DMS 273 (cell line): ENCODE data around the gene SIGLEC6.

Source experiments
- DNase-seq: peaks from one replicate; lab custom pipeline; 2025; ENCODE audit not compliant: unreplicated experiment; lab: John Stamatoyannopoulos, UW

Gene SIGLEC6

GRCh38 chr19:51531349-51532315 lies at the start of gene SIGLEC6:
Gene SIGLEC6, minus strand, starts transcription at chr19:51531670. Its CDS starts 22 bp downstream, at chr19:51531648.
- DNase-seq = no peak

DNA sequence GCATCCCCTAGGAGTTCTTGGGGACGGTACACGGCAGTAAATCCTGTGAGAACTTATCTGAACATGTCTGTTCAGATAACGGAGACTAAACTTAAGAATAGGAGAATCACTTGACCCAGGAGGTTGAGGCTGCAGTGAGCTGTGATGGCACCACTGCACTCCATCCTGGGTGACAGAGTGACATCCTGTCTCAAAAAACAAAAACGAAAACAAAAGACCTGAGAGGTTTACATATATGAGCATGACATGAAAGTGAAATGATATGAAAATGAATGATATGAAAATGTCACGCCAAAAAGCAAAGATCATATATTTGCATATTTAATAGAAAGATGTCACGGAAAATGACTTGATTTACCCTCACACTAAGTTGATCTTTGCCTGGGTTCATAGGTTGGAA lies 45.4 kb upstream of the SIGLEC6 start:
- DNase-seq = no peak

DNA sequence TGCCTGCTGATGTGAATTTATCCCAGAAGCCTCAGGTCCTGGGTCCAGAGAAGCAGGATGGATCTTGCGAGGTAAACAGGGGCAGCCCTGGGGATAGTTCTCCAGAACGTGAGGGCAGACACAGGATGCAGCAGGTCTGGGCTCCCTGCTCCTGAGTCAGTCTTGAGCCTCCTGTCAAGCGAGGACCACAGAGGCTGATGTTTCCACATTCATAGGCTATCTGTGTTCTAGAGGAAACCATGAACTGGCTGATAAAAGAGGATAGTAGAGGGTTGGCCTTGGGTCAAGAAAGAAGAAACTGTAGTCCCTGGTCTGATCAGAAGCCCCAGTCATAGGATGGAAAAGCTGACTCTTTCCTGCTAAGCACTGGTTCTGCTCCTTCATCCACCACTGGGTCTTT lies 41.9 kb upstream of the SIGLEC6 start:
- DNase-seq = no peak

DNA sequence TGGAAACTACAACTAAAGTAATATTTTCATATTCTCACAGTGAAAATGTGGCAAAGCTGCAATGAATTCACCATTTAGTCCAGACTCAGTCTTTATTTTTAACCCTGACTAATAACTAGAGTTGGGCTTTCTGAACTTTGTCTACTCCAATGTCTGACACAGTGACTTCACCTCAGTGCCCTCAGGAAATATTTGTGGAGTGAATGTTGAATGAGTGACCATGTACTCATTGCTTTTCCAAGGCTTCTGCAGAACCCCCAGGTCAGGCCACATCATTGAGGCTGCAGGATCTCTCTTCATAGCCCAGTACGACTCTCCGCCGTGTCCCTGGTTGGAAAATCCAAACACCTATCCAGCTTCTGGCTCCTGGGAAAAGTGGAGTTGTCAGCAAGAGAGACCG lies 41.4 kb upstream of the SIGLEC6 start:
- no peak for DNase-seq

GRCh38 chr19:51572410-51572809 lies 40.9 kb upstream of the SIGLEC6 start:
- DNase-seq = no peak

GRCh38 chr19:51571599-51571998 lies 40.1 kb upstream of the SIGLEC6 start:
- DNase-seq = peak; percentile 24

- peak; percentile 98 for DNase-seq
Observed at GRCh38 chr19:51570962-51571575, 39.6 kb upstream of the SIGLEC6 start, which contains the start of gene ZNF175. Gene ZNF175, plus strand, starts transcription at chr19:51571283. Its CDS starts 2,047 bp downstream, at chr19:51573330.

DNA sequence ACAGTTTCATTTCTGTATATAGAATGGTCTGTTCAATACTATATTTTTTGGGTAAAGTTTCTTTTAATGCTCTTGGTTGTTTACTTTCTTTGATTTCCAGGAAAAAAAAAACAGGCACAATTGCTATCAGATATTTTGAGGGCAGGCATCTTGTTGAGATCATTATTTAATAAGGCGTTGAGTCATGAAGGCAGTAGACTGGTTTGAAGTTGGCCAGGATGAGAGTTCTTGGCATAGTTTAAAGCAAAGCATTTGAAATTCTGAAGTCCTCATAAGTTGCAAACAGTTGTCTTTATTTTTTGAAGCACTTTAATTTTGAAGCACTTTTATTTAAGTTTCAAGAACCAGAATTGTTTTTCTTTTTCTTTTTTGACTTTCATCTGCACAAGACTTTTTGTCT lies 37.0 kb upstream of the SIGLEC6 start:
- DNase-seq = no peak

GRCh38 chr19:51567583-51567982 lies 36.1 kb upstream of the SIGLEC6 start:
- DNase-seq = no peak

DNA sequence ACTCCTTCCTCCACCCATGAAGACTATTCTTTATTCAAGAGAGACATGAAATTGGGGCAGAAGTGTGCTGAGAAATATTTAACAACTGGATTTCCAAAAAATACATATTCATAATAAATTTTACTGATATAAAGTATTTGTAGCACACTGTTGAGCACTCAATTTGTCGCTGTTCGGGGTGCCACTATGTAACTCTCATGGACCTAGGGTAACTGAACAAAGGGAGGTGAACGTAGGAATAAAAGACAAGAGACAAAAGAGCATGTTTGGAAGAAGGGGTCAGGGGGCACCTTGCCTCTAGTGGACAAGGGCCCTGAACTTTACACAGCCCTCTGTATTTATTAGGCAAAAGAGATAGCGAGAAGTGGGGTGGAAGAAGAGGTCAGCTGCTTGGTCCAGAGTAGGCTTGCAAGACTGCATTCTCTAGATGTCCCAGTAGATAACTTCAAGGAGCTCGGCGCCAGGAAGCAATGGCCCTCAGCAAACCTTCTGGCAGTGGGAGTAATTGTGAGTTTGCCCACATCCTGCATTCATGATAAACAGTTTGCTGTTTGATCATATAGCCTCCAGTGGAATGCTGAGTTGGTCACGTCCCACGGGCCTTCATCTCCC lies 35.1 kb upstream of the SIGLEC6 start:
- no peak for DNase-seq

GRCh38 chr19:51565583-51565982 lies 34.1 kb upstream of the SIGLEC6 start:
- no peak for DNase-seq

DNA sequence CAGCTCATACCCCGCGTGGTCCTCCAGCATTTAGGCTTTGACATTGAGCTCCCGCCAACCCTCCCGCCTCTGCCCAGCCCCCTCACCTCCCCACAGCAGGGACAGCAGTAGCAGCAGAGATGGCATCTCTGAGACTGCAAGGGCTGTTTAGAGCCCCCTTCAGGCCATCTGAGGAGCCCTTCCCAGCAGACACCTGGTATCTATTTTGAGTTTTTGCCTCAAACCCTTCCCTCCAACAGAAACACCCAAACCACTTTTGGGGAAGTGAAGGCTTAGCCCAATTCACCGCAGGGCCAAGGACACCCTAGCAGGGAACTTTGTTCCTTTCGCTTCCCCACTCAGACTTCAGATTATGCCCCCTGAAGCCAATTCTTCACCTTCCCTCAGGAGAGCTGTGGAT lies 33.3 kb upstream of the SIGLEC6 start:
- no peak for DNase-seq

DNA sequence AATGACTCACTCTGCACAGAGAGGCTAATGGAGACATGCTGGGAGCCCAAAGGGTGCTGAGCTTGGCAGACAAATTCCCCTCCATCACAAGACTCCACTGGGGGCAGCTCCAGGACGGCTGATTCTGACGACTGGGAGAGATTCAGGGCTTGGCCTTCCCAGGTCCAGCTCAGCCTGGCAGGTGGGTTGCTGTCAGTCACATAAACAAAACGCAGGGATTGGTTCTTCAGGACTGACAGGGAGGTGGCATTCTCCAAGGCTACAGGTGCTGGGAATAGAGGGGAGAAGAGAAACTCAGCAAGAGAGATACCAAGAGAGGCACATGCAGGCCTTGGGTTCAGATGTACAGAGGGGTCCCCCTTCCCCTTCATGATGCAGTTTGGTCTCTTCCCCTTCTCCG lies 28.9 kb upstream of the SIGLEC6 start:
- no peak for DNase-seq

- DNase-seq = no peak
Observed at GRCh38 chr19:51559240-51559639, 27.8 kb upstream of the SIGLEC6 start.

DNA sequence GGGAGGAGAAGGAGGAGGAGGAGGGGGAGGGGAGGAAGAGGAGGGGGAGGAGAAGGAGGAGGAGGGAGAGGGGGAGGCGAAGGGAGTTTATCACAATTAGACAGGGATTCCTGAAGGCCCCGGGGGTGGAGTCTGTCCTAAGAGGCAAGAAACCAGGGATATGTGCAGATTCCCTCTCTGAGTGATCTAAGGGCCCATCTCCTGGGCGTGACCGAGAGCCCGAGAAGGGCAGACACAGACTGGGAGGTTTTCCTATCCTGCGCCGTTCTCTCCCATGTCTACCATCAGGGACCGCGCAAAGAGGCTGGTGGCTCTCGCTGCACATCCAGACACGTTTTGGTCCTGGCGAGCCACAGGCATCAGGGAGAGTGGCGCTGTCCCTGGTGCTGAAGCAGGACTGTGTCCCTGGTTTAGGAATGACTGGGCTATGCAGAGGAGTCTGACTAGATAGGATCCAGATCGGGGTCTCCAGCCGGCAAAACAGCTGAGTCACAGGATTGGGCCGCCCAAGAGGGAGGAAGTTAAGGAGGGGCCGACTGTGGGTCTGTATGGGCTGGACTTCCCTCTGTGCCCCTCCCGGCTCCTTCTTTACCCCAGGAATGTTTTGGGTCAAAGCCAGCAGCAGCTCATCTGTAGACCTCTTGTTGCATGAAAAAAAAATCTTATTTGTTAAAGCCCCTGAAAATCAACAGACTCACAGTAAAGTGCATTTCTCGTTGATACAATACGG lies 21.7 kb upstream of the SIGLEC6 start:
- DNase-seq = peak; percentile 68

DNA sequence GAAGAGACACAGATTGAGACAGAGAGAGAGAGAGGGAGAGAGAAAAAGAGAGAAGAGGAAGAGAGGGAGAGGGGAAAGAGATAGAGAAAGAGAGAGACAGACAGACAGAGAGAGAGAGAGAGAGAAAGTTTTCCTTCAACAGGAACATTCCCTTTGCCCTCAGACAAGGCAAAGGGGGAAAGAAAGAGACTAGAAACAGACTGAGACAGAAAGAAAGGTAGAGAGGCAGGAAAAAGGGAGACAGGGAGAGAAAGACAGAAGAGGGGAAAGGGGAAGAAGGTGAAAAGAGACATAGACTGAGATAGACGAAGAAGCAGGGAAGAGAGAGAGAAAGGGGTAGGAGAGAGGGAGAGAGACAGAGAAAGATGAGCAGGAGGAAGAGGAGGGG lies 21.1 kb upstream of the SIGLEC6 start:
- no peak for DNase-seq

DNA sequence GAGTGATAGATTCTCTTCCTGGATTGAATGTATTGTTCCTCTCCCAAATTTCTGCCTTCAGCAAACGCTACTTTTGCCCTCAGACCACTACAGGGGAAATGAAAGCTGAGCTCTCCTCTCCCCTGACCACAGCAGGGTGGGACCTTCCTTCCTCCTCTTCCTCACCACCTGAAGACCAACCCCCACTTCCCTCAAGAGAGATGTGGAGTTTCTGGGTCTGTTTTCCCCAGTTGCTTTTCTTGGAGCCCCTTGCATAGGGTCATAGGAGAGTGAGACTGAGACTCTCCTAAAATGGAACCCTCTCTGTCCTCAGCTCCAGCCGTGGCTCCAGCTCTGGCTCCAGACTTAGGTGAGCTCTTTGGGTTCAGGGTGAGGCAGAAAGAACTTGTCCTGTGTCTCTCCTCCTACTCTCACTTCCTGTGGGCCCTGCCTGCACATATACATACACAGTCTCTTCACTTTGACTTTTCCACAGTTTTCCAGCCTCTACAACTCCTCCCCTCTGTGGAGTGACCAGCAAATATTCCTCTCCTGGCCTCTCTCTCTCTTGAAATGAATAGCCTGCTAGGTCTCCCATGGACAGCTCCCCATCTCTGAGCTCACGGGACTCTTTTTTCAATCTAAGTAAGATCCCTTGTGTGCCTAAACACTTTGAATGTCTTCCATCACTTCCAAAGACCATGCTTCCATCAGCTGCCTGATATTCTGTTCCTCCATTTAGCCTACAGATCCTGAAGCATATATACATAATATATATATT lies 20.4 kb upstream of the SIGLEC6 start:
- DNase-seq = no peak

- no peak for DNase-seq
Observed at GRCh38 chr19:51550848-51551672, 19.6 kb upstream of the SIGLEC6 start.

GRCh38 chr19:51549533-51550324 lies 18.3 kb upstream of the SIGLEC6 start:
- DNase-seq = no peak
